ENCODE data around the gene SLC27A2. TPM values are rescaled to one million over a fixed set of nuclear protein-coding genes. Genes with fewer than 3 reads are reported as not detected.

The SLC27A2 gene
- total RNA-seq, 1 donor from 2014 or later: 2.1 TPM

GRCh38 chr15:50183112-50183794 lies 1.3 kb downstream of the SLC27A2 start:
- H3K79me2 ChIP-seq (ENCODE audit: low read depth): no peaks in the 10 kb centered on the region
- no peaks in the 10 kb centered on the region for H3K9me3 ChIP-seq (ENCODE audit: low read depth)
- H3K27ac Mint-ChIP-seq: no peak overlapping the region
- H3K27ac ChIP-seq: no peak overlapping the region
- H3K4me1 Mint-ChIP-seq: peaks cover 12% of the 10 kb centered on the region
- H3K9me3 Mint-ChIP-seq: no peaks in the 10 kb centered on the region
- no peak for TF ChIP-seq CTCF (IDR thresholded peaks at IDR 0.05)
- no peak for TF ChIP-seq EZH2phosphoT487 (IDR thresholded peaks at IDR 0.05)
- no peak for TF ChIP-seq EZH2 (IDR thresholded peaks at IDR 0.05)
- H3K27me3 Mint-ChIP-seq (ENCODE audit: insufficient read depth, low read depth): peaks cover 29% of the 10 kb centered on the region
- H3K36me3 ChIP-seq: no peaks in the 10 kb centered on the region
- peak overlapping the region; percentile 79 for H3K4me2 ChIP-seq
- H3K27me3 ChIP-seq: peaks cover 60% of the 10 kb centered on the region
- H3F3A ChIP-seq (ENCODE audit: low read depth): peaks cover 10% of the 10 kb centered on the region
- H2AFZ ChIP-seq (replicated peaks): peak overlapping the region; percentile 92
- H3K36me3 Mint-ChIP-seq: no peaks in the 10 kb centered on the region
- peak overlapping the region; percentile 69 for H3K4me3 ChIP-seq
- no peak overlapping the region for H3K9ac ChIP-seq
- no peaks in the 10 kb centered on the region for H4K20me1 ChIP-seq (ENCODE audit: low read depth)
- H3K4me3 Mint-ChIP-seq: peak overlapping the region; percentile 88
- H3K4me1 ChIP-seq: peaks cover 19% of the 10 kb centered on the region
- no peak for DNase-seq (ENCODE audit: low spot score)

GRCh38 chr15:50184863-50185504 lies 3.0 kb downstream of the SLC27A2 start:
- H3K4me2 ChIP-seq: no peak overlapping the region
- no peaks in the 10 kb centered on the region for H3K9me3 Mint-ChIP-seq
- H3K4me1 ChIP-seq: peaks cover 21% of the 10 kb centered on the region
- H3K4me3 ChIP-seq: no peak overlapping the region
- peaks cover 47% of the 10 kb centered on the region for H3K27me3 ChIP-seq
- H3K4me1 Mint-ChIP-seq: peaks cover 12% of the 10 kb centered on the region
- H4K20me1 ChIP-seq (ENCODE audit: low read depth): no peaks in the 10 kb centered on the region
- H3K4me3 Mint-ChIP-seq: no peak overlapping the region
- H3K79me2 ChIP-seq (ENCODE audit: low read depth): no peaks in the 10 kb centered on the region
- no peaks in the 10 kb centered on the region for H3K36me3 ChIP-seq
- no peak overlapping the region for H3K27ac Mint-ChIP-seq
- no peak overlapping the region for H3K27ac ChIP-seq
- H3K36me3 Mint-ChIP-seq: no peaks in the 10 kb centered on the region
- H3K27me3 Mint-ChIP-seq (ENCODE audit: insufficient read depth, low read depth): peaks cover 31% of the 10 kb centered on the region
- no peak overlapping the region for H3K9ac ChIP-seq
- no peak for DNase-seq (ENCODE audit: low spot score)
- TF ChIP-seq CTCF (IDR thresholded peaks at IDR 0.05): no peak
- no peak overlapping the region for H2AFZ ChIP-seq (replicated peaks)
- peaks cover 10% of the 10 kb centered on the region for H3F3A ChIP-seq (ENCODE audit: low read depth)
- no peaks in the 10 kb centered on the region for H3K9me3 ChIP-seq (ENCODE audit: low read depth)

DNA sequence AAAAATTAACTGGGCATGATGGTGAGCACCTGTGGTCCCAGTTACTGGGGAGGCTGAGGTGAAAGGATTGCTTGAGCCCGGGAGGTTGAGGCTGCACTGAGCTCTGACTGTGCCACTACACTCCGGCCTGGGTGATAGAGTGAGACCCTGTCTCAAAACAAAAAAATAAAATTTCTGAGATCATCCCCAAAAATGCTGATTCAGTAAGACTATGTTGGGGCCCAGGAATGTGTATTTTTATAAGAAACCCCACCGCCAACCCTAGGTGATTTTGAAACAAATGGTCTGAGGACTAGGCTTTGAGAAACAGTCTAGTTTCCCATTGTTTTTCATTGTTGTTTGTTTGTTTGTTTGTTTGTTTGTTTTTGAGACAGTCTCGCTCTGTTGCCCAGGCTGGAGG lies 4.1 kb downstream of the SLC27A2 start:
- Histone ChIP-seq H3K27ac (no peak overlapping the region), H3K79me2 (ENCODE audit: low read depth) (no peaks in the 10 kb centered on the region), H3K27me3 (peaks cover 36% of the 10 kb centered on the region)

More for the DNA sequence above, 4.1 kb downstream of the SLC27A2 start:
- Histone ChIP-seq H3K4me1 (peaks cover 21% of the 10 kb centered on the region), H3K9me3 (ENCODE audit: low read depth) (no peaks in the 10 kb centered on the region), H3K9ac (no peak overlapping the region), H2AFZ (replicated peaks) (no peak overlapping the region), H3K36me3 (no peaks in the 10 kb centered on the region), H3K4me3 (no peak overlapping the region), H4K20me1 (ENCODE audit: low read depth) (no peaks in the 10 kb centered on the region), H3F3A (ENCODE audit: low read depth) (peaks cover 8% of the 10 kb centered on the region), H3K4me2 (no peak overlapping the region)
- H3K9me3 Mint-ChIP-seq: no peaks in the 10 kb centered on the region
- no peaks in the 10 kb centered on the region for H3K36me3 Mint-ChIP-seq
- no peak overlapping the region for H3K27ac Mint-ChIP-seq
- no peak for TF ChIP-seq EZH2 (IDR thresholded peaks at IDR 0.05)
- no peak for TF ChIP-seq CTCF (IDR thresholded peaks at IDR 0.05)
- no peak for TF ChIP-seq EZH2phosphoT487 (IDR thresholded peaks at IDR 0.05)
- H3K4me3 Mint-ChIP-seq: no peak overlapping the region
- H3K27me3 Mint-ChIP-seq (ENCODE audit: insufficient read depth, low read depth): peaks cover 23% of the 10 kb centered on the region
- H3K4me1 Mint-ChIP-seq: peaks cover 8% of the 10 kb centered on the region
- no peak for DNase-seq (ENCODE audit: low spot score)

All from neural progenitor cell (in vitro differentiated cells).